H54 (cell line): Measurements from ENCODE around the gene MISP.
"Not testable (repeated sequence)": the region's sequence is repeated elsewhere in the genome, so short reads cannot be mapped to it uniquely, and the experiment has no call there.

Experiments
- DNase-seq: peaks from one replicate; pipeline ENCODE4 v3.0.0; 2011; ENCODE audit warnings: low spot score, mixed read lengths; ENCODE audit not compliant: insufficient read length
- FAIRE-seq: peaks from 3 replicates; lab custom pipeline; 2011; peaks lifted over from hg19 to GRCh38; lab: Jason Lieb, UNC
- POLR2A ChIP-seq: IDR thresholded peaks from 2 replicates; pipeline ENCODE4 v1.6.1; 2011; ENCODE audit warnings: low read depth, mild to moderate bottlenecking, low read length

The MISP gene, protein sequence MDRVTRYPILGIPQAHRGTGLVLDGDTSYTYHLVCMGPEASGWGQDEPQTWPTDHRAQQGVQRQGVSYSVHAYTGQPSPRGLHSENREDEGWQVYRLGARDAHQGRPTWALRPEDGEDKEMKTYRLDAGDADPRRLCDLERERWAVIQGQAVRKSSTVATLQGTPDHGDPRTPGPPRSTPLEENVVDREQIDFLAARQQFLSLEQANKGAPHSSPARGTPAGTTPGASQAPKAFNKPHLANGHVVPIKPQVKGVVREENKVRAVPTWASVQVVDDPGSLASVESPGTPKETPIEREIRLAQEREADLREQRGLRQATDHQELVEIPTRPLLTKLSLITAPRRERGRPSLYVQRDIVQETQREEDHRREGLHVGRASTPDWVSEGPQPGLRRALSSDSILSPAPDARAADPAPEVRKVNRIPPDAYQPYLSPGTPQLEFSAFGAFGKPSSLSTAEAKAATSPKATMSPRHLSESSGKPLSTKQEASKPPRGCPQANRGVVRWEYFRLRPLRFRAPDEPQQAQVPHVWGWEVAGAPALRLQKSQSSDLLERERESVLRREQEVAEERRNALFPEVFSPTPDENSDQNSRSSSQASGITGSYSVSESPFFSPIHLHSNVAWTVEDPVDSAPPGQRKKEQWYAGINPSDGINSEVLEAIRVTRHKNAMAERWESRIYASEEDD

DNA sequence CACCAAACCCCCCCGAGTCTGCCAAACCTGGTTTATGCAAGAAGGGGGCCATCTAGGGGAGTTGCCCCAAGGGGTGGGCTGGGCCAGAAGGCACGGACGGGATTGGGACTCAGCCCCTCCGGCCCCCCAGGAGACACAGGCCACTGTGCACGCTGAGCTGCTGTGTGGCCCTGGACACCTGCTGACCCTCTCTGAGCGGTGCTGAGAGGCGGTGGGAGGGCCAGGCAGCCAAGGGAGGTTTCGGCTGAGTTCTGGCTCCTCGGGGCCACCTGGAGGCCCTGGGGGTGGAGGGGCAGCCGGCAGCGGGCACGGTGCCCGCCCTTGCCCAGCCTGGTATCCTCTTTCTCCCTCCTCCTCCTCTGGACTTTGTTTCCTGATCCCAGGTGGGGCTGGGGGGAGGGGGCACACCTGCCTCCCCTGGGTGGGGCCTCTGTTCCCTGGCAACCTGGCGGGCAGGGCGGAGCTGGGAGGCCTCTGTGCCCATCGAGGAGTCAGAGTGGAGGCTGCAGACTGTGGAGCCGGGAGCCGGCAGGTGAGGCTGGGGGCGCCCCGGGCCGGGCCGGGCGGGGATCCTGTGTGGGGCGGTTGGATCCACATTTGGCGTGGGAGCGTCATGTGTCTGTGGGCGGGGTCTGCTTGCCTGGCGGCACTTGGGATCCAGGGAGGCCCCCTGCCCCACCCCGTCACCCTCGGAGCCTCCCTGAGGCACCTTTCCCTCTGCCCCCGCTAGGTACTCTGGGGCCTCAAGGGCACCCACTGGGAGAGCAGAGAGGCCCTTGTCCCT lies at the start of gene MISP:
Gene MISP, plus strand, starts transcription at position 473 of the 784 bp plus-strand sequence. CDS start 5,835 bp downstream, outside the sequence.
- TF ChIP-seq POLR2A: no peak
- FAIRE-seq: no peak
- no peak for DNase-seq

DNA sequence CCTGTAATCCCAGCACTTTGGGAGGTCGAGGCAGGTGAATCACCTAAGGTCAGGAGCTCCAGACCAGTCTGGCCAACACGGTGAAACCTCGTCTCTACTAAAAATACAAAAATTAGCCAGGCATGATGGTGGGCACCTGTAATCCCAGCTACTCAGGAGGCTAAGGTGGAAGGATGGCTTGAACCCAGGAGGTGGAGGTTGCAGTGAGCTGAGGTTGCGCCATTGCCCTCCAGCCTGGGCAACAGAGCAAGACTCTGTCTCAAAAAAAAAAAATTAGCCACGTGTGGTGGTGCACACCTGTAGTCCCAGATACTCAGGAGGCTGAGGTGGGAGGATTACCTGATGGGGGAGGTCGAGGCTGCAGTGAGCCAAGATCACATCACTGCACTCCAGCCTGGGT lies 48.1 kb upstream of the MISP start:
- not testable (repeated sequence) for DNase-seq, FAIRE-seq

DNA sequence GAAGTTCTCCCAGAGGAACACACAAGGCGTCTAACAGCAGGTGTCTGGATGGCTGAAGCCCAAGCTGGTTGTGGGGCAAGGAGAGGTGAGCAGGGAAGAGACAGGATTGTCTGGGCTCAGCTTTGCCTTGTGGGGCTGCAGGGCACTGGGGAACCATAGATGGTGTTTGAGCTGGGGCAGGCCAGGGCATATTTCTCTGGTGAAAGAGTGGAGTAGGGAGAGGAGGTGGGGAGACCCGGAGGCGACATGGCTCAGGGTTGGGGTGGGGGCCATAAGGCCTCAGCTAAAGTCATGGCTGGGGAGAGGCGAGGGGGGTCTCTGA lies 47.6 kb upstream of the MISP start:
- no peak for TF ChIP-seq POLR2A
- no peak for FAIRE-seq
- no peak for DNase-seq

DNA sequence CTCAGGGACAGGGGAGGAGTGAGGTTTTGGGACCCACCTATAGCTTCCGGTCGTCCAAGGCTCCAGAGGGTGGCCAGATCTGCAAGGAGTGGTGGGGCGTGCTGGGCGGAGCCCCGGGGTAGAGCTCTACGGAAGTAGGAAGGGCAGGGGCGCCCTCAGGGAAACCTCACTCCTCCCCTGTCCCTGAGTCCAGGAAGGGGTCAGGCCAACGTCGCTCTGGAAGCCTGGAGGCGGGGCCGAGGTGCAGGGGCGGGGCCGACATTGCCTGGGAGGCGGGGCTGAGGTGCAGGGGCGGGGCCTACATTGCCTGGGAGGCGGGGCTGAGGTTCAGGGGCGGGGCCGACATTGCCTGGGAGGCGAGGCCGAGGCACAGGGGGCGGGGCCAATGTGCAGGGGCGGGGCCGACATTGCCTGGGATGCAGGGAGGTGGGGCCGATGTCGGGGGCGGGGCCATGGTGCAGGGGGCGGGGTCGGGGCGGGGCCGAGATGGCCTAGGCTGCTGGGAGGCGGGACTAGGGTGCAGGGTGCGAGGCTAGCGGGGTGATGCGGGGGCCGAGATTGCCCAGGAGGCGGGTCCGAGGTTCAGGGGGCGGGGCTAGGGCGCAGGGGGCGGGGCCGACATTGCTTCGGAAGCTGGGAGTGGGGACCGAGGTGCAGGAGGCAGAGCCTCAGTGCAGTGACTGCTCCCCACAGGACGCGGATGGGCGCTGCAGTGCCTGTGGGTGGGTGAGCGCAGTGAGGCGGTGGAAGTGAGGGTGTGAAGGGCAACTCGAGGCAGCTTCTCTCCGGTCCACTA lies 47.1 kb upstream of the MISP start:
- FAIRE-seq (no peak), DNase-seq (peak; percentile 88)
- TF ChIP-seq POLR2A: no peak

DNA sequence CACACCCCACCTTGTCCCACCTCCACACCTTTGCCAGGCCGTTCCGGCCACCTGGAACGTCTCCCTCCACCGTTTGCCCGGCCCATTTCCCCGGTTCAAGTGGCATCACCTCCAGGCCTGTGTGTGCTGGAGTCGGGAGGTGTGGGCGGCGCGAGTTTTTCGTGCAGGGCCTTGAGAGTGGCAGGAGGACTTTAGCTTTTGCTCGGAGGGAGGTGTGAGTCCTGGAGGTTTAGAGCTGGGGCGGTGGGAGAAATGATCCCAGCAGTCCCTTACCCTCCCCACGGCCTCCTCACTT lies 46.5 kb upstream of the MISP start:
- no peak for TF ChIP-seq POLR2A
- FAIRE-seq (no peak), DNase-seq (no peak)

DNA sequence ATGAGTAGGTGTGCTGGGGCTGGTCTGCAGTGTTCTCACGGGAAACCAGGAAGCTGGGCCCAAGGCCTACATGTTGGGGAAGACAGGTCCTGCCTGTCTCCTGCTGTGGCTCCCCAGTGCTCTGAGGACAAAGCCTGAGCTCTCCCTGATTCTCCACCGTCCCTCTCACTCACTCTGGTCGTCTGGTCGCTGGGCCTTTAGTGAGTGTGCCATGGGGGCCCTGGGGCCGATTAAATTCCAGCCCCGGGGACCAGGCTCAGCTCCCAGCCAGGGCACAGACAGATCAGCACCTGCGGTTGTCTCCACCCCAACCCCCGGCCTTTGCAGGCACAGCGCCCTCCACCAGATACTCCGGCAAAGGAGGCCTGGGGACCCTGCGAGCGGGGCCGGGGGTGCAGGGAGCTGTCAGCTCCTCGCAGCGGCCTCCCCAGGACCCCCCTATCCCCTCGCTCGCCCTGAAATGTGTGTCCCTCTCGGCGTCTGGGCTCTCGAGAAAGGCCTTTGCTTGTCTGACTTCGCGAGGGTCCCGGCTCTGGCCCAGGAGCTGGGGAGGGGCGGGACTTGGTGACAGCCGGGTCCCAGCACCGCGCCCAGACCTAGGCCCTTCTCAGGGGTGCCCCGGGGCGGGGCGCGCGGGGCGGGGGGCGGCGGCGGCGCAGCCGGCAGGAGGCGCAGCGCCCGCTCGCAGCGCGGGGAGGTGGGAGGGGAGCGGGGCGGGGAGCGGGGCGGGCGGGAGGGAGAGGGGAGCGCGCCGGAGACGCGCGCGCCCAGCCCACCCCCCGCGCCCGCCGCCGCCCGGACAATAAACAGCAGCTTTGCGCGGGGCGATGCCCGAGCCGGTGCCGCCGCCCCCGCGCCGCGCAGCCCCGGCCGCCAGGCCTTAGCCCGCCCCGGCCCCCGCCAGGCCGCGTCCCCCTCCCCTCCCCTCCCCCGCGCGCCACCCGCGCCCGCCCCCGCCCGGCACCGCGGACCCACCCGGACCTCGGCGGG lies 42.5 kb upstream of the MISP start, which contains the start of gene PALM:
Gene PALM, plus strand, starts transcription at position 782 of the 990 bp plus-strand sequence. CDS start 212 bp downstream, outside the sequence.
- TF ChIP-seq POLR2A: no peak
- DNase-seq: peak; percentile 57
- no peak for FAIRE-seq

DNA sequence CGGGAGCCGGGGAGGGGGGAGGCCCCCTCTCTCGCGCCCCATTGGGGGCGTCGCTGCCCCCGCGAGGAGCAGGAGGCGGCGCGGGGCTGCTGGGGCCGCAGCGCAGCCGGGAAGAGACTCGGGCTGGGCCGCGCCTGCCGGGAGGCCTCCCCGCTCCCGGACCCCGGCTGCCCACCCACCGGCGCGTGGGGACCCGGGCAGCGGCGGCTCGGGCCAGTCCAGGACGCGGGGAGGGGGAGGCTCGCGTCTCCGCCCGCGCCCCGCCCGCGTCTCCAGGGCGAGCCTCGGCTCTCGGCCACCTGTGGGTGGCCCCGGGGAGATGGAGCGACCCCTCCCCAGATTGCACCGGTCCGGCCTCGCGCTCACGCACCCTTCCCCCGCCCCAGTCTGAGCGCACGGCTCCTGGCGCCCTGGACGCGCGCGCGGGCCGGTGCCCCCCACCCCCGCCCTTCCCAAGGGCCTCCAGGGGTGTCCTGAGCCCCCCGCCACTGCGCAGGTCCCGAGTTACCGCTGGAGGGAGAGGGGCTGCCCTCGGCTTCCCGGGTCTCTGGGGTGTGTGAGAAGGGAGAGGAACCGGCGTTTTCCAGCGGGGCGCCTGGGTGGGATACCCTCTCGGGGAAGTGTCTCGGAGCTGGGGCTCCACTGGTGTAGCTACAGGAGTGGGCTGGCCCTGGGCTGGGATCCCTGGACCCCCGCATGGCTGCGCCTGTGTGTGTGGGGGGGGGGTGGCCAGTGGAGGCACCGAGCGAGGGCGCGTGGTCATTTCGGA lies 41.5 kb upstream of the MISP start:
- no peak for TF ChIP-seq POLR2A

DNA sequence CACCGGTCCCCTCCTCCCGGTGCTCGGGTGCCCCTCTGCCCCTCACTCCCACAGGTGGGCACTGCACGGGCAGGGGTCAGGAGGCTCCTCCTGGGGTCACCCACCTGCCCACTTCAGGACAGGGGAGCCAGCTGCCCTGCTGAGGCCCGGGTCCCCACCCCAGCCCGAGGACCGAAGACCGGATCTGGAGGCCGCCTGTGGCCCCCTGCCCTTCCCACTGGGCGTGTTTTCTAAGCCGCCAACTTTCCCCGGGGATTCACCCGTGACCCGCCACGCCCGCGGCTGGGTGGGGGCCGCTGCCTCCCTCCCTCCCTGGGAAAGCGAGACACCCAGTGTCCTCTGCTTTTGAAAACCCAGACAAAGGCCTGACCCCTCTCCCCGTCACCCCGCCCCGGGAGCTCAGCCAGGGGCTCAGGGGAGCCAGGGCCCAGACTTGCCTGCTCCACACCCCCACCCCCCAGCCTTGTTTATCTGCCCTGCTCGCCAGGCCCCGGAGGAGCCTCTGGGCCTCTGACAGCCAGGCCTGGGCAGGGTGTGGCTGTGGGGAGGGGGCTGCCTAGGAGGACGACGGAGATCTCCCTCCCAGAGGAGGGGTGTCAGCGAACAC lies 40.8 kb upstream of the MISP start:
- DNase-seq (no peak), FAIRE-seq (no peak)
- no peak for TF ChIP-seq POLR2A

More for the DNA sequence above, 41.5 kb upstream of the MISP start:
- DNase-seq (no peak), FAIRE-seq (no peak)

DNA sequence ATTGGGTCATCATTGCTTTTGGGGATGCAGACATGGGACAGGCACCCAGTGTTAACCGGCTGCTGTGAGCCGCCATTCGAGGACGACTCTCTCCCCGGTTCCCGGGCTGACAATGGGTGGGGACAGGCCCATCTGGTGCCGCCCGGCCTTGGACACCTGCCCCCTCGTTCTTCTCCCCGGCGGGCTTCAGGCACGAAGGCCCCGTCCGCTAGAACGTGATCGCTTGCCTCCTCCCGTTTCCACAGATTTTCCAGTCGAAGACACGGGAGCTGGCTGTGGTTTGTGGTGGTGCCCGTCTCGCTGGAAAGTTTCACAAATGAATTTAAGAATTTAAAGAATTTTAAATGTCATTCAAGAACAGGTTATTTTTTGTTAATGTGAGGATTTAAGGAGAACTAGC lies 40.1 kb upstream of the MISP start:
- TF ChIP-seq POLR2A: no peak
- DNase-seq (no peak), FAIRE-seq (no peak)

DNA sequence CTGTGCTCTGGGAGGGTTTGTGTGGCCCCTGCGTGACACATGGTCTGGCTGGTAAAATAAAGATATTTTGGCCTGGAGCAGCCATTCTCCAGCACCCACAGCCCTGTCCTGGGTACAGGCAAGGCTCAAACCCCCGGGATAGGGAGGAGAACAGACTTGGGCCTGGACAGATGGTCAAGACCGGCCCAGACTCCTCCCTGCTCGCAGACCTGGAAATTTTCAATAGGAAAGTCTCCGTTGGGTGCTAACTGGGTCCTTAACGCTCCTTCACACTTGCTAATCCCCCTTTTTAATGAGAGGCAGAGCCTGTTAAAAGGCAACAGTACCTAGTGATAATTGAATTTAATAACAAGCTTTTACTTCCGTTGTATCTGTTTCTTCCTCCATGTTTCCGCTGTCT lies 39.7 kb upstream of the MISP start:
- DNase-seq: no peak
- no peak for TF ChIP-seq POLR2A
- FAIRE-seq: no peak

DNA sequence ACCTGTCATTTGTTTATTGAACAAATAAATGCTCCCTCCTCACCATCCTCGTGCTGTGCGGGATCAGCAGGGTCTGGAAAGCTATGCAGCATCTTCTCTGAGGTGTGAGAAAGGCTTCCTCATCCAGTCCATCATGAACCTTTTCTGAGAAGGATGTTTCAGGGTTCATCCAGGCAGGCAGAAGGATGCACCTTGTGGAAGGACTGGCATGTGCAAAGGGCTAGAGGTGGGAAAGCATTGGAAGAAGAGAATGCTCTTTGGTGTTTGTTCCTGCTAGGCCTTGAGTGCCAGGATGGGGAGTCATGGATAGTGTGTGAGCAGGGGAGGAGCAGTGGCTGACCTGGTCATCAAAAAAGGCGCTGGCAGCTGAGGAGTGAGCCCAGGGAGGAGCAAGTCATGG lies 35.6 kb upstream of the MISP start:
- no peak for FAIRE-seq
- no peak for TF ChIP-seq POLR2A
- DNase-seq: no peak
